Forelimb muscle (tissue), 1 donor: ENCODE data around the gene ZNF358. TPM values are rescaled to one million over a fixed set of nuclear protein-coding genes. Genes with fewer than 3 reads are reported as not detected.
A peak's percentile ranks its signal among the peaks of the same experiment; 100 is the strongest.
"Not testable (repeated sequence)": the region's sequence is repeated elsewhere in the genome, so short reads cannot be mapped to it uniquely, and the experiment has no call there.

Experiments
- DNase-seq: peaks from one replicate; pipeline ENCODE4 v3.0.0-alpha.2; 2013; ENCODE audit warnings: low read depth
- polyA plus RNA-seq: library from polyadenylated mRNA; unstranded; fragments of 120-200 nt; gene quantifications from one replicate; pipeline ENCODE4 v1.2.1, GENCODE V29; 2013; ENCODE audit not compliant: insufficient read length

The ZNF358 gene
- polyA plus RNA-seq, 1 donor, result 53.0 TPM

- DNase-seq, result peak; percentile 90
Measured at GRCh38 chr19:7535047-7535997, 19.4 kb downstream of the ZNF358 start, which contains the start of gene PNPLA6. PNPLA6 (plus strand) TSS chr19:7535717; CDS start chr19:7535789, 72 bp downstream.

DNA sequence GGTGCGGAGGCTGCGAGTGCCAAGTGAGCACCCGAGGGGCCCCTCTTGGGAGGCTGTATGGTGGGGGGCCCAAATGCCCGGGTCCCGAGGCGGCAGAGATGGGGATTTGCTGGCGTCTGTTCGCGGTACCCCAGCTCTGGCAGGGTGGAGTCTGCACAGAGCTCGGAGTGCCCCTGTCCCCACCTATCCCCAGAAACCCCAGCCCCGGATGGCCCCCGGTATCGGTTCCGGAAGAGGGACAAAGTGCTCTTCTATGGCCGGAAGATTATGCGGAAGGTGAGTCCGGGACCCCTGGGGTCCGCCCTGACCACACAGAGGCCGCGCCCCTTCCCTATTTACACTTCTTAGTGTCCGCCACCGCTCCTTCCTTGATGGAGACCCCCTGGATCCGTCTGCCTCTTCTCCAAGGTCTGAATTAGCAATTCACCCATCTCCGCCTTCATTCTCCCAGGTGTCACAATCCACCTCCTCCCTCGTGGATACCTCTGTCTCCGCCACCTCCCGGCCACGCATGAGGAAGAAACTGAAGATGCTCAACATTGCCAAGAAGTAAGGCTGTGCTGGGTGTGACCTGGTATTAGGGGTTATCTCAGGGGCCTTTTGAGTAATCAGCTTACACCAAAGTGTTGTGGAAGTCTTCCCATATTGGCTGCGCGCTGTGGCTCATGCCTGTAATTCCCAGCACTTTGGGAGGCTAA lies 20.2 kb downstream of the ZNF358 start:
- DNase-seq, result no peak

DNA sequence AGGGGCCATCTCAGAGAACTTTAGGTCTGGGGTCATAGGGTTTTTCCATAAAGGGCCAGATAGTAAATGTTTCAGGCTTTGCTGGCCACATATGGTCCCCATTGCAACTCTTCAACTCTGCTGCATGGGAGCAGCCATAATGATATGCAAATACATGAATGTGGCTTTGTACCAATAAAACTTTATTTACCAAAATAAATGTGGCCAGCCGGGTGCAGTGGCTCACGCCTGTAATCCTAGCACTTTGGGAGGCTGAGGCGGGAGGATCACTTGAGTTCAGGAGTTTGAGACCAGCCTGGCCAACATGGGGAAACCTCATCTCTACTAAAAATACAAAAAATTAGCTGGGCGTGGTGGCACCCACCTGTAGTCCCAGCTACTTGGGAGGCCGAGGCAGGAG lies 23.1 kb downstream of the ZNF358 start:
- not testable (repeated sequence) for DNase-seq

- no peak for DNase-seq
Measured at GRCh38 chr19:7539827-7540425, 24.0 kb downstream of the ZNF358 start.

- no peak for DNase-seq
Measured at GRCh38 chr19:7540761-7541474, 25.0 kb downstream of the ZNF358 start.

DNA sequence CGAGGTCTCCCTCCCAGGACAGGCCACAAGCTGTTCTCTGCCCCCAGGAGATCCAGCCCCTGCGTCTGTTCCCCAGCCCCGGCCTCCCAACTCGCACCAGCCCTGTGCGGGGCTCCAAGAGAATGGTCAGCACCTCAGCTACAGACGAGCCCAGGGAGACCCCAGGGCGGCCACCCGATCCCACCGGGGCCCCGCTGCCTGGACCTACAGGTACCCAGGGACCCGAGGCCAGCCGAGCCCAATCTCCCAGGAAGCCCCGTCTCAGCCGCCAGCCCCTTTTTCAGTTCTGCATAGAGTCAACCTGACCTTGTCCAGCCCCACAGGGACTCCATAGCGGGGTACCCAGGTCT lies 25.5 kb downstream of the ZNF358 start:
- DNase-seq, result no peak

DNA sequence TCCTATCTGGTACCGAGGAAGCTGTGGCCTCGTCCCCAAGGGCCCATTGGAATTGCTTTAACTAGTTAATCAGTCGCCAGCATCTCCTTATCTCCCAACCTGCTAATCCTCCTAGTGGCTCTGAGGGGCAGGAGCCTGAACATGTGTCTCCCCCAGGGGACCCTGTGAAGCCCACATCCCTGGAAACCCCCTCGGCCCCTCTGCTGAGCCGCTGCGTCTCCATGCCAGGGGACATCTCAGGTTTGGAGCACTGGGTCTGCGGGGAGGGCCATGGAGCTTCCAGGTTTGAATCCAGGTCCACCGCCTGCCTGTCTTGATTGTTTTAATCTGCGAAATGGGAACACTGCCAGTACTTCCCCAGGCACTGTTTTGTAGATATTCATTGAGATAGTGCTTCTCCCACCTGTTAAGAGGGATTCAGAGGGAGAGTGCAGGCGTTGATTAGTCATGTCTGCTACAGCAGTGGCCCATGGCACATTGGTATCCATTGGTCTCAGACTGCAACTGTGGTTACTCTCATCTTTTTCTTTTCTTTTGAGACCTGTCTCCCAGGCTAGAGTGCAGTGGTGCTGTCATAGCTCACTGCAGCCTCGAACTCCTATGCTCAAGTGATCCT lies 26.0 kb downstream of the ZNF358 start:
- no peak for DNase-seq

DNA sequence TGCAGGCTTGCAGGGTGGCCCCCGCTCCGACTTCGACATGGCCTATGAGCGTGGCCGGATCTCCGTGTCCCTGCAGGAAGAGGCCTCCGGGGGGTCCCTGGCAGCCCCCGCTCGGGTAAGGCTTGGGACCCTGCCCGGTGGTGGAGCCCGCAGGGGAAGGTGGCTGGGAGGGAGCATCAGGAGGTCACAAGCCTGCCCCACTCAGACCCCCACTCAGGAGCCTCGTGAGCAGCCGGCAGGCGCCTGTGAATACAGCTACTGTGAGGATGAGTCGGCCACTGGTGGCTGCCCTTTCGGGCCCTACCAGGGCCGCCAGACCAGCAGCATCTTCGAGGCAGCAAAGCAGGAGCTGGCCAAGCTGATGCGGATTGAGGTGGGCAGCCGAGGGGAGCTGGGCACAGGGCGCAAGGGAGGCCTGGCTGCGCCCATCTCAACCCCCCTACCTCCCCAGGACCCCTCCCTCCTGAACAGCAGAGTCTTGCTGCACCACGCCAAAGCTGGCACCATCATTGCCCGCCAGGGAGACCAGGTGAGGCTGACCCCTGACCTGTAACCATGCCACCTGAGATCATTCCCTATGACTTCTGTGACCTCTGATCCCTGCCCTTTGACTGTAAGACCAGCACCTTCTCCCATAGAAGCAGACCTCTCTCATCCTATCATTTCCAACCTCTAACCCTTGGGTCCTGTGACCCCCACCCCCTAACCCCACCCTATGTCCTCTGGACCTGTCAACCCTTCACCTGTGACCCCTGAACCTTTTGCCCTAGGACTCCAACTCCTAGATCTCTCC lies 26.8 kb downstream of the ZNF358 start:
- no peak for DNase-seq

- DNase-seq, result no peak
Measured at GRCh38 chr19:7544626-7545025, 28.7 kb downstream of the ZNF358 start.

GRCh38 chr19:7545300-7545699 lies 29.4 kb downstream of the ZNF358 start:
- no peak for DNase-seq

DNA sequence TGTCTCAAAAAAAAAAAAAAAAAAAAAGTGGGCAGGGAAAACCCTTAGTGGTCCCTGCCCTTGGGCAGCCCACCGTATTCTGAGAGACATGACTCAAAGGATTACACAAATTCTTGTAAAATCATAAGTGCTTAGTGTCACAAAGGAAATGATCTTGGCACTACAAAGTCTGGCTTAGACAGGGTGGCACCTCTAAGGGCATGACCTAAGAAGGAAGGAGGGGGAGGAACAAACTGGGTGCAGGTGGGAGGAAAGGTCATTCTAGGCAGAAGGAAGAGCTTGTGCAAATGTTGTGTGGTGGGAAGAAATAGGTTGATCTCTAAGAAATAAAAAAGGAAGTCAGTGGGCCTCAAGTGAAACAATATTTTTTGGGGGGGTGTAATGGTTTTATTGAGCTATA lies 30.0 kb downstream of the ZNF358 start:
- DNase-seq, result no peak

DNA sequence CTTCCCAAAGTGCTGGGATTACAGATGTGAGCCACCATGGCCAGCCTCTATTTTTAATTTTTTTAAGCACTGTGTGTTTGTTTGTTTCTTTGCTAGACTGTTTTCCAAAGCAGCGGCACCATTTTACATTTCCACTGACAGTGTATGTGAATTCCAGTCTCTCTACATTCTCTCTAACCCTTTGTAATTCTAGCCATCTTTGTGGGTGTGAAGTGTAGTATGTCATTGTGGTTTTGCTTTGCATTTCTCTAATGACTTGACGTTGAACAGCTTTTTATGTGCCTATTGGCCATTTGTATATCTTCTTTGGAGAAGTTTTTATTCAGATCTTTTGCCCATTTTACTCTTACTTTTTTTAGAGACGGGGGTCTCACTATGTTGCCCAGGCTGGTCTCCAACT lies 31.3 kb downstream of the ZNF358 start:
- no peak for DNase-seq

GRCh38 chr19:7549429-7550148 lies 33.7 kb downstream of the ZNF358 start:
- no peak for DNase-seq

DNA sequence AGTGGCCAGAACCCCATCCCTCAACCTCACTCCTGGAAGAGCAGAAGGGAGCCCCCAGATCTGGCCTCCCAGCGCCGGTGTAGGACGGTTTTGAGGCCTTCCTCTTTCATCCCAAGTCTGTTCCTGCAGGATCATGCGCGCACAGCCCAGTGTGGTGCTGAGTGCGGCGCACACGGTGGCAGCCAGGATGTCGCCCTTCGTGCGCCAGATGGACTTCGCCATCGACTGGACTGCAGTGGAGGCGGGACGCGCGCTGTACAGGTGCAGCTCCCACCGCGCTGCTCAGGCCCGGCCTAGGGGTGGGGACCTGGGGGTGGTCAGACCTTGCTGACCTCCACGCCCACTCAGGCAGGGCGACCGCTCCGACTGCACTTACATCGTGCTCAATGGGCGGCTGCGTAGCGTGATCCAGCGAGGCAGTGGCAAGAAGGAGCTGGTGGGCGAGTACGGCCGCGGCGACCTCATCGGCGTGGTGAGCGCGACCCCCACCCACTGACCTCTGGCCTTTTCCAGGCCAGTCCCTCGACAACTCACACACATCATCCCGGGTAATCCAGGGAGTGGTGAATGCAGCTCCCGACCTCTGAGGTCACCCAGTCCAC lies 34.4 kb downstream of the ZNF358 start:
- no peak for DNase-seq

GRCh38 chr19:7550987-7551761 lies 35.3 kb downstream of the ZNF358 start:
- peak; percentile 66 for DNase-seq

DNA sequence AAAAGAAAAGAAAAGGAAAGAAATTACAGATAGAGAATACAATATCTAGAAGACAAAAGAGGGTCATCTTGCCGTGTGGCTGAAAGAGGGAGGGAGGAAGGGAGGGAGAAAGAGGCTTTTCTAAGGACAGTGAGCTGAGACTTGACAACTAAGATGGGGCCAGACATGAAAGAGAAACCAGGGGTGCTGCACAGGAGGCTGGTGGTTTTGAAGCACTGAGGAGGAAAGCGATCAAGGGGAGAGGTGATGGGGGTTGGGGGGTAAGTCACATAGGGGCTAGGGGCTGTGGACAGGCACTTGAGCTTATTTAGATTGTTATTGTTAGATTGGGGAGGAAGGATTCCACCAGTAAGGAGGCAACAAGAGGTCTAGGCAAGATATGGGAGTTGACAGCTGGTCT lies 36.9 kb downstream of the ZNF358 start:
- no peak for DNase-seq

DNA sequence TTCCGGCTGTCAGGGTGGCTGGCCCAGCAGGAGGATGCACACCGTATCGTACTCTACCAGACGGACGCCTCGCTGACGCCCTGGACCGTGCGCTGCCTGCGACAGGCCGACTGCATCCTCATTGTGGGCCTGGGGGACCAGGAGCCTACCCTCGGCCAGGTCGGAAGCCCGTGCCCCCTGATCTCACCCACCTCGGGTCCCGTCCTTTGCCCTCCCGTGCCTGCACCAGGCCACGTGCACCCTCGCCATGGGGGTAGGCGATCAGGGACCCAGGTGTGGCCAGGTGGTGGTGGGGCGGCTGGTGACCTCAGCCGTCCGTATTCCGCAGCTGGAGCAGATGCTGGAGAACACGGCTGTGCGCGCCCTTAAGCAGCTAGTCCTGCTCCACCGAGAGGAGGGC lies 38.7 kb downstream of the ZNF358 start:
- DNase-seq, result no peak

- DNase-seq, result no peak
Measured at GRCh38 chr19:7554990-7555864, 39.3 kb downstream of the ZNF358 start.
